CD4-positive, alpha-beta T cell treated with Interleukin-15 for 1 hour (primary cell): ENCODE data around the gene CCM2.

Experiments
- DNase-seq: peaks from one replicate; pipeline ENCODE4 v3.0.0-alpha.2; 2020

Gene CCM2

GRCh38 chr7:45071528-45071927 lies 71.5 kb downstream of the CCM2 start:
- no peak for DNase-seq

- no peak for DNase-seq
These were observed 72.4 kb downstream of the CCM2 start for GRCh38 chr7:45072131-45073030.

DNA sequence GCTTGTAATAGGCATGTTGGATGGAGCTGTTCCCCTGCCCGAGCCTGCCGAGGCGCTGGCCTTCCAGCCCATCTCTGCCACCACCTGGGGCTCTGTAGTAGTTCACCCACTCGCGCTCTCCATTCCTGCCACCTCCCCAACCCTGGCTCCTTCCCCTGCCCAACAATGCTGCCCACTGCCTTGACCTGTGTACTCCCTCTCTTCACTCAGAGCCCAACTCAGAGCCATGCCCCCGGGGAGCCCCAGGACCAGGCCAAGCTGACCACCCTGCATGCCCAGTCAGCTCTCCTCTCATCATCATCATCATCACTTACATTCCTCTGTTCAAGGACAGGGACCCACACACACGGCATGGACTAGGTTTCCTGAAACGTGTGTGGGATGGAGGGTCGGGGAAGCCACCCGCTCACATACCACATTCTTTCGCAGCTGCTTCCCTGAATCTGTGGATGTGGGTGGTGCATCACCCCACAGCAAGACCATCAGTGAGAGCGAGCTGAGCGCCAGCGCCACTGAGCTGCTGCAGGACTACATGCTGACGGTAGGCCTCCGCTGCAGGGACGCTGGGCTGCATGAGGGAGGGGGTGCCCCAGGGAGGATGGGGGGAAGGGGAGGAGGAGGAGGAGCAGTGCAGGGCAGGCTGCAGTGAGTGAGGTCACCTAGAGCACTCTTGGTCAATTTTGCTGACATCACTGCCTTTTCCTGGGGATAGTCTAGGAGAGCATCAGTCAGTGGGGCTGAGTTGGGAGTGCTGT lies 73.2 kb downstream of the CCM2 start:
- DNase-seq: no peak

DNA sequence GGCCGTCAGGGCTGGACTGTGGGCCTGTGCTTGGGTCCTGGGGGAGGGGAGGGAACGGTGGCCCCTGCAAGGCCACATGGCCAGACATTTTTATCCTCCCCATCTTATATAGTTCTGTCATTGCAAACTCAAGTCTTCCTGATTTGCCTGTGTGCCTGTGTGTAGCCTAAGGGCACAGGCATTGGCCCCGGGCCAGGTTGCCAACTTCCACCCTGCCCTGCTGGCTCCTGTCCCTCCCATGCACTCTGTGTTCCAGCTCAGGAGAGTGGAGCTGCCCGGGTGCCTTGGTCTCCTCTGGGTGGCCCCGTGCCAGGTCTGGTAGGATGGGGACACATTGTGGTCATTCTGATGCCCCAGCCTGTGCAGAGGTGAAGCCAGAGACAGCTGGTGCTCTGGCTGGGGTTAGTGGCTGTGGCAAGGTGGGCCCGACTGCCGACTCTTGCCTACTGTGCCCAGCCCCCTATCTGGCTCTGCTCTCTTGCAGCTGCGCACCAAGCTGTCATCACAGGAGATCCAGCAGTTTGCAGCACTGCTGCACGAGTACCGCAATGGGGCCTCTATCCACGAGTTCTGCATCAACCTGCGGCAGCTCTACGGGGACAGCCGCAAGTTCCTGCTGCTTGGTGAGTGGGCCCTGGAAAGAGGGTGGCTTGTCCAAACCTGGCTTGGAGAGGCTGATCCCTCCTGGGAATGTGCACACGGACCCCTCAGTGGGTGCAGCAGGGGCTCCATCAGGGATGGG lies 74.0 kb downstream of the CCM2 start:
- DNase-seq: no peak

- DNase-seq: no peak
These were observed 74.7 kb downstream of the CCM2 start for GRCh38 chr7:45074528-45075354.

- no peak for DNase-seq
These were observed 75.3 kb downstream of the CCM2 start for GRCh38 chr7:45075355-45075644.

DNA sequence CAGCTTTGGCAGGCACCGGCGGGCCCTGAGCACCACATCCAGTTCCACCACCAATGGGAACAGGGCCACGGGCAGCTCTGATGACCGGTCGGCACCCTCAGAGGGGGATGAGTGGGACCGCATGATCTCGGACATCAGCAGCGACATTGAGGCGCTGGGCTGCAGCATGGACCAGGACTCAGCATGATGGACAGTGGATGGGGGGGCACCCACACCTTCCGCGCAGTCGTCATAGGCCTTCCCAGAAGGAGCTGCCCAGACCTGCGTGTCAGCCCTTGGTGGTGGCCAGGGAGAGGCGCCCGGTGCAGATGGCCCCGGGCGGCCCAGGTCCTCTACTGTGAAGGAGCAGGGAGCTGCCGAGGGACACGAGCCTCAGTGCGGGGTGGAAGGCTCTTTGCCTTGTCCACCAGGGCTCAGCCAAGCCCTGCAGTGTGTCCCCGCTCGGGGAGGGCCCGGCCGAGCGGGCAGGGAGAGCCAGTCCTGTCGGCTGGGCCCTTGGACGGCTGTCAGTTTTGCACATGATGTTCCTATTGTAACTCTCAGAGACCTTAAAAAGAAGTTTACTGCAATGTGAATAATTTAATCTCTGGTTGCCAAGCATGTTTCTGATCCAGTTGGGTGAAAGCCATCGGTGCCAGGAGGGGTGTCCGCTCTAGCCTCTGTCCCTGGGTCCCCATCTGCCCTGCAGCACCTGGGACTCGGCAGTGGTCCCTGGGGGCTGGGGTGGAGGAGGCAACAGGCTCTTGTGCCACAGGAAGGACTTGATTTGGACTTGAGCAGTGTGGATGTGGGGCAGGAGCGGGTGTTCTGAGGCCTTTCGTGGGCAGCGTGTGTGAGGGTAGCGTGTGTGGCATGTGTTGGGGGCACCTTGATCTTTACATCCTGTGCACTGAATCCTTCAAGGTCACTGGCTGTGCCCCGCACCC lies 76.1 kb downstream of the CCM2 start:
- no peak for DNase-seq

DNA sequence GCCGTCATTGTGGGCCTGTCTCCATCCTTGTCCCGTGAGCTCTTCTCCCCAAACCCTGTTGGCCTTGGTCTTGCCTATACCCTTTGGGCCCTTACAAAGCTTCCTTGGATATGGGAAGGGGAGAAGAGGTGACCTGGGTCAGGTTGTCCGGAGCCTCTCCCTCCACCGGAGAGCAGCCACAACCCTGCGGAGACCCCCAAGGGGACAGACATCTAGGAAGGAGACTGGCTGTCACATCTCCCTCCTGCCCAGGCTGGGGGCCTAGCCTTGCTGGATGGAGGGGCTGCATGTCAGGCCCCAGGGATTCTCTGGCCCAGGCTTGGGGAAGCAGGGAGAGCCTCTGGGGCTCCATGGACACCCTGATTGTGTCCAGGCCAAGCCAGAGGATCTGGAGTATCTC lies 76.9 kb downstream of the CCM2 start:
- DNase-seq: no peak

DNA sequence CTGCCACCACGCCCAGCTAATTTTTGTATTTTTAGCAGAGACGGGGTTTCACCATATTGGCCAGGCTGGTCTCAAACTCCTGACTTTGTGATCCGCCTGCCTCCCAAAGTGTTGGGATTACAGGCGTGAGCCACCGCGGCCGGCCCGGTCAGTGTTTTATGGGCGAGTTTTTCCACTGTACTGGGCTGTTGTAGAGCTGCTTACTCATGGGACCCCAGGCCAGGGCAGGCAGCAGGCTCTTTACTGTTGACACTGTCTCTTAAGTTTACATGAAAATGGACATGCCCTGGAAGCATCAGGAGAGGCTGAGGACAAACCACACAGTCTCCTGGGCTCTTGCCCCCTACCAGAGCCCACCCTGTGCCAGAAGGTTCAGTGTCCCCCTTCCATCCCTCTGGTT lies 77.6 kb downstream of the CCM2 start:
- DNase-seq: no peak

DNA sequence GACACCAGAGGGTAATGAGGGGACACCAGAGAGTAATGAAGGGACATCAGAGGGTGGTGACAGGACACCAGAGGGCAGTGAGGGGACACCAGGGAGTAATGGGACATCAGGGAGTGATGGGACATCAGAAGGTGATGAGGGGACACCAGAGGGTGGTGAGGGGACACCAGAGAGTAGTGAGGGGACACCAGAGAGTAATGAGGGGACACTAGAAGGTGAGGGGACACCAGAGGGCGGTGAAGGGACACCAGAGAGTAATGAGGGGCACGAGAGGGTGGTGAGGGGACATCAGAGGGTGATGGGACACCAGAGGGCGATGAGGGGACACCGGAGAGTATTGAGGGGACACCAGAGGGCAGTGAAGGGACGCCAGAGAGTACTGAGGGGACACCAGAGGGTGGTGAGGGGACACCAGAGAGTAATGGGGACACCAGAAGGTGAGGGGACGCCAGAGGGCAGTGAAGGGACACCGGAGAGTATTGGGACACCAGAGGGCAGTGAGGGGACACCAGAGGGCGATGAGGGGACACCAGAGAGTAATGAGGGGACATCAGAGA lies 78.2 kb downstream of the CCM2 start:
- no peak for DNase-seq

DNA sequence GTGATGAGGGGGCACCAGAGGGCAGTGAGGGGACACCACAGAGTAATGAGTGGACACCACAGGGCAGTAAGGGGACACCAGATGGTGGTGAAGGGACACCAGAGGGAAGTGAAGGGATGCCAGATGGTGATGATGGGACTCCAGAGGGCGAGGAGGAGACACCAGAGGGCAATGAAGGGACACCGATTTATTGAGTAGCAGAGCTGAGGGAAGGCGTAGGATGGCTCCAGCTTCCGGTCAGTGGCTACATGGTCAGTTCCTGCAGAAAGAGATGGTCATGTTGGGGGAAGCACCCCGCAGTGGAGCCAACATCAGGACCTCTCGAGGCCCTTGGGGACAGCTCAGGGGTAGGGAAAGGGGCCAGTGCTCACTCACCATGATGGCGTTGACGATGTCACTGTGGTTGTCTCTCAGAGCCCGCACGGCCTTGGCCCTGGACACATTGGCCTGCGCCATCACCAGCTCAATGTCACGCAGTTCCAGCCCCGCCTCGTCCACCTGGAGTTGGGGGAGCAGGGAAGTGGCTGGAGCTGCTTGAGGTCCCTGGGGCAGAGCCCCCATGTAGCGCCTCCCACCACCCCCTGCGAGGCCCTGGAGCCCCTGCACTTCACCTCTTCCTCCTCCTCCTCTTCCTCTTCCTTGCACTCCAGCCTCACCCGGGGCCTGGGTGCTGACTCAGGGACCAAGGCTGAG lies 80.4 kb downstream of the CCM2 start:
- no peak for DNase-seq

DNA sequence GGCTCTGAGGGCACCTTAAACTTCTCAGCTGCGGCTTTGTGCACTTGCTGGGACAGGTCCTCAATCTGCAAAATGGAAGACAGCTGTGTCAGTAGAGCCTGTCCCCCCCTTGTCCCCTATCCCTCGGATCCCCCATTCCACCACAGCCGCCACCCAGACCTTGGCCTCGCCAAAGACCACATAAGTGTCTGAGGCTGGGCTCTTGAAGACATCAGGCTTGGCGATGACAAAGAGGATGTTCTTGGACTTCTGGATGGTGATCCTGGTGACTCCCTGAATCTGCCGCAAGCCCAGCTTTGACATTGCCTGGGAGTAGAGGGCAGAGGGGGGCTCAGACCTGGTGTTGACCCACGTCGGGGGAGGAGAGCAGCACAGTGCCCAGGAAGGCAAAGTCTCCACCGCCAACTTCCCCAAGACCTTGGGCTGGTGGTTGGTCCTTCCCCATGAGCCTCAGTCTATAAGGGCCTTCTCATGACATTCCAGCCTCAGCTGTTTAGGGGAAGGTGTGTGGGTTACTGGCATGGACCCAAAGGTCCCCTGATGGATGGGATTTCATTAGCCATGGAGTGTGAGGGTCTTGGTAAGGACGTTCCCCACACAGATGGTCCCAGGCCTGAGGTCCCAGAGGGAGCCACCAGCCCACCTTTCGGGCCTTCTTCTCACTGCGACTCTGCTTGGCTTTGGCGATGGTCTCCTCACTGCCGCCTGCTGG lies 81.1 kb downstream of the CCM2 start:
- DNase-seq: no peak

GRCh38 chr7:45081670-45081974 lies 81.6 kb downstream of the CCM2 start:
- no peak for DNase-seq

DNA sequence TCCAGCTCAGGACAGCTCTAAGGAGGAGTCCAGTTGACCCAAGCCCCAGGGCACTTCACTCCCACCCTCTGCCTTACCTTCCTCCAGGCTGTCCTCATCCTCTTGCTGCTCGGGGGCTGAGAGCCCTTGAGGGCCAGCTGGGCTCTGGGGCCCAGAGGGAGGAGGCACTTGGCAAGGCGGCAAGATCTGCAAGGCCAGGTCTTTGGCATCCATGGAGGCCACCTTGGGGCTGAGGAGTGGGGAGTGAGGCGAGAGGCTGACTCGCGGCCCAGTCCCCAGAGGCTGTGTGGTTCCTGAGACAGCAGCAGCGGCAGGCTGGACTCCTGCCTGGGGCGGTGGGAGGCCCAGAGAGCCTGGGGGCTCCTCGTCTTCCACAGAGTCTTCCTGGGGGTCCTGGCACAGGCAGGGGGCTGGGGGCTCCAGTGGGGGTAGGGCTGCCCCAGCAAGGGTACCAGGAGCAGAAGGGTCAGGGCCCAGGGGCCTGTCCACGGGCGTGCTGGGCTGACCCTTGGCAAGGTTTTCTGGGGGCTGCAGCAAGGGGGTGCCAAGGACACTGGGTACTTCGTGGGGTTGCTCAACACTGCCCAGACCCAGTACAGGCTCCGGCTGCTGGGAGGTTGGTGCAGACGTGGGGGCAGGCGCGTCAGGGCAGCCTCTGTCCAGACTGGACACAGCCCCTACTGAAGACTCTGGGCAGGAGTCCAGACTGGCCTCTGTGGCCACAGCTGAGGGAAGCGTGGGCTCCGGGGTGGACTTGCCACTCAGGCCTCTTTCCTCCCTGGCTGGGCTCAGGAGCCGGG lies 82.2 kb downstream of the CCM2 start:
- DNase-seq: no peak

- DNase-seq: no peak
These were observed 82.9 kb downstream of the CCM2 start for GRCh38 chr7:45082831-45083331.

GRCh38 chr7:45084336-45084735 lies 84.3 kb downstream of the CCM2 start:
- DNase-seq: no peak

- DNase-seq: no peak
These were observed 85.1 kb downstream of the CCM2 start for GRCh38 chr7:45084901-45085618.

GRCh38 chr7:45085619-45086200 lies 85.7 kb downstream of the CCM2 start:
- no peak for DNase-seq
